ENCODE measurements around the gene ZMIZ1. TPM values are rescaled to one million over a fixed set of nuclear protein-coding genes. Genes with fewer than 3 reads are reported as not detected.
A peak's percentile ranks its signal among the peaks of the same experiment; 100 is the strongest.

Gene ZMIZ1
- total RNA-seq, 6 experiments from 2014 or later, result 38.6 to 60.3 (median 51.2) TPM

DNA sequence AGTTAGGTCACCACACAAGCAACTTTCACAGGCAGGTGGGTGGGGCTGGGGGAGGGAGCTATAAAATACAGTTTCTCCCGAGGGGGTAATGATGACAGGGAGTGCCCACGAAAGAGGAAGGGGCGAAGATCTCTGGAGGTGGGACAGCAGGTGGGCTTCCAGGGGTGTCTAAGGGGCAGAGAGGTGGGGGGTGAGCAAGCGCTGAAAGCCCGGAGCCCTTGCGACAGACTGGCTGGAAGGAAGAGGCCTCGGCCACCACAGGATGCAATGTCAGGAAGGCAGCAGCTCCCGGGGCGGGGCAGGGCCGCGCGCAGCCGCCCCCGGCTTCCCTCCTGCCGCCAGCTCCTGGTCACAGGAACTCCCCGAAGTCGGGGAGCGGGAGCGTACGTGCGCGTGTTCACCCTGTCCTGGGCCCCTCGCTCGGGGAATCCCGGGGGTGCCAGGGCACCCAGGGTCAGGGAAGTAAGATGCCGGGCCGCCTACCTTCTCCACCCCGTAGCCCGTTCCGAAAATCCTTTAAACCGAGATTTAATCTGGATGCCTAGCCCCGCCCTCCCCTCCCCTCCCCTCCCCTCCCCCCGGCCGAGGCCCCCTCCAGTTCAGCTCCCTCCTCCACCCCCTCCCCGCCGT, 173.3 kb downstream of the ZMIZ1 start:
- H3K9me3 Mint-ChIP-seq, result no peaks in the 10 kb centered on the region
- peaks cover 8% of the 10 kb centered on the region; the same call in 1 of the 2 replicates for H3K36me3 Mint-ChIP-seq (ENCODE audit: low read depth)
- no peak for TF ChIP-seq CTCF (IDR thresholded peaks at IDR 0.05)
- peak overlapping the region; percentile 78 for H3K4me3 Mint-ChIP-seq
- DNase-seq, result peak; percentile 42
- peak overlapping the region; percentile 76 for H3K27ac Mint-ChIP-seq
- peaks cover 12% of the 10 kb centered on the region for H3K27me3 Mint-ChIP-seq (ENCODE audit: insufficient read depth)
- H3K4me1 Mint-ChIP-seq (ENCODE audit: low read depth), result peaks cover 76% of the 10 kb centered on the region

DNA sequence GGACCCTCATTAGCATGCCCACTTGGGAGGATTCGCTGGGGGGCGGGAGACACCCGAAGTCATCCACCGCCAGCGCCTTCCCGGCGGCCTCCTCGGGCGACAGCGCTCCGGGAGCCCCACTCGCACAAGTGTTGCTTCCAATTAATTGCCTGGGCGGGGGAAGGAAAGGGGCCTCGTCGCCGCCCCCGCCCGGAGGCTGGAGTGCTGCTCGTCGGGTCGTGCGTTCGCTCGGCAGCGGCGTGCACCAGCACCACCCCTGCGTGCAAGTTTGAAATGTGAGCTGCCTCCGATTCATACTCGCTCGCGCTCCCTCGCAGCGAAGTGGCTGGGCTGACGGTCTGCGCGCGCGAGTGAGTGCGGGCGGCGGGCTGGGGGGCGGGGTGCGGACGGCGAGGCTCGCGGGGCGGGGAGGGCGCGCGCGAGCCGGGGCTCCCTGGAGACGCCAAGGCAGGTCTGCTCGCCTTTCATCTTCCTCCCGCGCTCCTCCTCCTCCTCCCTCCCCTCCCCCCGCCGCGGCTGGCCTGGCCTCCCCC, 173.9 kb downstream of the ZMIZ1 start:
- peak overlapping the region; percentile 37 for H3K4me3 Mint-ChIP-seq
- peaks cover 8% of the 10 kb centered on the region; the same call in 1 of the 2 replicates for H3K36me3 Mint-ChIP-seq (ENCODE audit: low read depth)
- peak; percentile 80 for DNase-seq
- H3K27ac Mint-ChIP-seq, result peak overlapping the region; percentile 9; the same call in 1 of the 2 replicates
- H3K9me3 Mint-ChIP-seq, result no peaks in the 10 kb centered on the region
- peaks cover 76% of the 10 kb centered on the region for H3K4me1 Mint-ChIP-seq (ENCODE audit: low read depth)
- TF ChIP-seq CTCF (IDR thresholded peaks at IDR 0.05), result no peak
- peaks cover 12% of the 10 kb centered on the region for H3K27me3 Mint-ChIP-seq (ENCODE audit: insufficient read depth)

GRCh38 chr10:79243181-79244067, 174.7 kb downstream of the ZMIZ1 start:
- H3K9me3 Mint-ChIP-seq, result no peaks in the 10 kb centered on the region
- H3K4me1 Mint-ChIP-seq (ENCODE audit: low read depth), result peaks cover 75% of the 10 kb centered on the region
- peak; percentile 27 for DNase-seq
- peaks cover 12% of the 10 kb centered on the region for H3K27me3 Mint-ChIP-seq (ENCODE audit: insufficient read depth)
- TF ChIP-seq CTCF (IDR thresholded peaks at IDR 0.05), result no peak
- no peak overlapping the region for H3K27ac Mint-ChIP-seq
- peaks cover 8% of the 10 kb centered on the region; the same call in 1 of the 2 replicates for H3K36me3 Mint-ChIP-seq (ENCODE audit: low read depth)
- peak overlapping the region; percentile 28; the same call in 1 of the 2 replicates for H3K4me3 Mint-ChIP-seq

- H3K4me1 Mint-ChIP-seq (ENCODE audit: low read depth), result peaks cover 69% of the 10 kb centered on the region
- no peaks in the 10 kb centered on the region for H3K9me3 Mint-ChIP-seq
- TF ChIP-seq CTCF (IDR thresholded peaks at IDR 0.05), result no peak
- H3K36me3 Mint-ChIP-seq (ENCODE audit: low read depth), result peaks cover 8% of the 10 kb centered on the region; the same call in 1 of the 2 replicates
- H3K27ac Mint-ChIP-seq, result peak overlapping the region; percentile 29; the same call in 1 of the 2 replicates
- DNase-seq, result no peak
- H3K4me3 Mint-ChIP-seq, result peak overlapping the region; percentile 28; the same call in 1 of the 2 replicates
- H3K27me3 Mint-ChIP-seq (ENCODE audit: insufficient read depth), result peaks cover 12% of the 10 kb centered on the region
Observed at GRCh38 chr10:79244068-79244442, 175.3 kb downstream of the ZMIZ1 start.

GRCh38 chr10:79244841-79245504, 176.2 kb downstream of the ZMIZ1 start:
- Mint-ChIP-seq H3K36me3 (ENCODE audit: low read depth) (peaks cover 8% of the 10 kb centered on the region; the same call in 1 of the 2 replicates), H3K27me3 (ENCODE audit: insufficient read depth) (peaks cover 12% of the 10 kb centered on the region), H3K4me3 (no peak overlapping the region), H3K9me3 (no peaks in the 10 kb centered on the region), H3K4me1 (ENCODE audit: low read depth) (peaks cover 62% of the 10 kb centered on the region), H3K27ac (no peak overlapping the region; the same call in 1 of the 2 replicates)
- no peak for TF ChIP-seq CTCF (IDR thresholded peaks at IDR 0.05)
- DNase-seq, result no peak

Measured in HFFc6 (cell line).